ENCODE data around the gene CTPS1. TPM values are rescaled to one million over a fixed set of nuclear protein-coding genes. Genes with fewer than 3 reads are reported as not detected.

Gene CTPS1
- total RNA-seq, 1 experiment from 2014 or later = 85.9 TPM

DNA sequence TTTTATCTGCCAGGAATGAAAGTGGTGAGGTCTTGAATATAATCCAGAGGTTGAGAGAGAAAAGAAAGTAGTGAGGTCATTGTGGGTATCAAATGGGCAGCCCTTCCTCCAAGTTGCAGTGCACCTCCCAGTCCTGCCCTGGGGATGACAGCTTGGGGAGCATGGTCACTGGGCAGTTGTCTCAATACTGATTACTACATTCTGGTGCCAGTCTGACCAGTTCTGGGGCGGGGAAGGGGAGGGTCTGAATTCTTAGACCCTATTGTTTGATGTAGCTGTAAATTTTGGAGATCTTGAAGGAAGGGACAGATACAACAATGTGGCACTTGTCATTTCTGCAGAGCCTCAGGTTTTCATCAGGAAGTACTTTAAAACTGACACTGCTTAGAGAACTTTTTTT is 30.8 kb downstream of the CTPS1 start:
- Mint-ChIP-seq H3K4me1 (ENCODE audit: low read depth, unreplicated experiment) (no peaks in the 10 kb centered on the region), H3K27me3 (ENCODE audit: unreplicated experiment) (no peaks in the 10 kb centered on the region), H3K27ac (ENCODE audit: unreplicated experiment) (no peak overlapping the region), H3K36me3 (ENCODE audit: insufficient read depth, unreplicated experiment) (peaks cover 59% of the 10 kb centered on the region), H3K4me3 (ENCODE audit: low read depth, unreplicated experiment) (no peak overlapping the region), H3K9me3 (ENCODE audit: low read depth, unreplicated experiment) (no peaks in the 10 kb centered on the region)
- no peak for TF ChIP-seq CTCF (IDR thresholded peaks at IDR 0.05; ENCODE audit: unreplicated experiment)
- CTCF ChIA-PET = interaction anchor here (0.5 kb wide), 1 partner anchor 79 kb away, joined by 6 read pairs; no protein-coding TSS in a partner anchor
- no TSS peak for BruUV-seq (replicated peaks)
- DNase-seq = peak; percentile 26
- intact Hi-C loops (cut with micrococcal nuclease; ENCODE audit: unreplicated experiment) = no loop called here

DNA sequence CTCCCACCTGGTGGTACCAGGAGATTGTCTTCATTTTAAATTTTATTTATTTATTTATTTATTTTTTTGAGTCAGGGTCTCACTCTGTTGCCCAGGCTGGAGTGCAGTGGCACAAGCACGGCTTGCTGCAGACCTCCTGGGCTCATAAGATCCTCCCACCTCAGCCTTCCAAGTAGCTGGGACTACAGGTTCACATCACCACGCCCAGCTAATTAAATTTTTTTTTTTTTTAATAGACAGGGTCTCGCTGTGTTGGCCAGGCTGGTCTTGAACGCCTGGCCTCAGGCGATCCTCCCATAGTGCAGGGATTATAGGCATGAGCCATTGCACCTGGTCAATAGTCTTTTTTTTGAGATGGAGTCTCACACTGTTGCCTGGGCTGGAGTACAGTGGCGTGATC is 33.5 kb downstream of the CTPS1 start:
- H3K27me3 Mint-ChIP-seq (ENCODE audit: unreplicated experiment) = no peaks in the 10 kb centered on the region
- DNase-seq = no peak
- H3K9me3 Mint-ChIP-seq (ENCODE audit: low read depth, unreplicated experiment) = no peaks in the 10 kb centered on the region
- H3K36me3 Mint-ChIP-seq (ENCODE audit: insufficient read depth, unreplicated experiment) = peaks cover 60% of the 10 kb centered on the region
- H3K4me1 Mint-ChIP-seq (ENCODE audit: low read depth, unreplicated experiment) = no peaks in the 10 kb centered on the region
- no TSS peak for BruUV-seq (replicated peaks)
- H3K4me3 Mint-ChIP-seq (ENCODE audit: low read depth, unreplicated experiment) = no peak overlapping the region
- intact Hi-C loops (cut with micrococcal nuclease; ENCODE audit: unreplicated experiment) = no loop called here
- CTCF ChIA-PET = no interaction called here
- H3K27ac Mint-ChIP-seq (ENCODE audit: unreplicated experiment) = no peak overlapping the region
- no peak for TF ChIP-seq CTCF (IDR thresholded peaks at IDR 0.05; ENCODE audit: unreplicated experiment)

GRCh38 chr1:41013796-41014195 is 34.3 kb downstream of the CTPS1 start:
- TF ChIP-seq CTCF (IDR thresholded peaks at IDR 0.05; ENCODE audit: unreplicated experiment) = no peak
- intact Hi-C loops (cut with micrococcal nuclease; ENCODE audit: unreplicated experiment) = no loop called here
- Mint-ChIP-seq H3K36me3 (ENCODE audit: insufficient read depth, unreplicated experiment) (peaks cover 65% of the 10 kb centered on the region), H3K27ac (ENCODE audit: unreplicated experiment) (no peak overlapping the region), H3K4me1 (ENCODE audit: low read depth, unreplicated experiment) (no peaks in the 10 kb centered on the region), H3K9me3 (ENCODE audit: low read depth, unreplicated experiment) (no peaks in the 10 kb centered on the region), H3K4me3 (ENCODE audit: low read depth, unreplicated experiment) (no peak overlapping the region), H3K27me3 (ENCODE audit: unreplicated experiment) (no peaks in the 10 kb centered on the region)
- no peak for DNase-seq
- CTCF ChIA-PET = interaction anchor here (0.6 kb wide), 1 partner anchor 253 kb away, joined by 3 read pairs; no protein-coding TSS in a partner anchor
- no TSS peak for BruUV-seq (replicated peaks)

DNA sequence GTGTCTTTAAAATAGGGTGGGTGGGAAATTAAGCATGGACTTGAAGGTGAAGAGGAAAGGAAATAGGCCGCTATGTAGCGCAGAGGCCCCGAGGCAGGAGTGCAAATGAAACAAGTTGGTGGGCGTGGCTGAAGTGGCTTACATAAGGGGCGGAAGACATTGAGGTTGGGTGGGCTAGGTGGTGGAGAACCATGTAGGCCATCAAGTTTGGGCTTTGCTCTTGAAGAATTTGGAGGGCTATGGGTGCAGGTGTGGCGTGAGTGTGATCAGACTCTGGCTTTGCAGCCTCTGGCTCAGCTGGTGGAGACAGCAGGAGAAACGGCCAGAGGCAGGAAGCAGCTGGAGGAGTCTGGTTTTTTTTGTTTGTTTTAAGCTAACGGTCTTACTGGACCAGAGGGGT is 35.4 kb downstream of the CTPS1 start:
- no peaks in the 10 kb centered on the region for H3K9me3 Mint-ChIP-seq (ENCODE audit: low read depth, unreplicated experiment)
- H3K27ac Mint-ChIP-seq (ENCODE audit: unreplicated experiment) = no peak overlapping the region
- H3K27me3 Mint-ChIP-seq (ENCODE audit: unreplicated experiment) = no peaks in the 10 kb centered on the region
- BruUV-seq (replicated peaks) = no TSS peak
- peaks cover 66% of the 10 kb centered on the region for H3K36me3 Mint-ChIP-seq (ENCODE audit: insufficient read depth, unreplicated experiment)
- no peak overlapping the region for H3K4me3 Mint-ChIP-seq (ENCODE audit: low read depth, unreplicated experiment)
- H3K4me1 Mint-ChIP-seq (ENCODE audit: low read depth, unreplicated experiment) = no peaks in the 10 kb centered on the region
- TF ChIP-seq CTCF (IDR thresholded peaks at IDR 0.05; ENCODE audit: unreplicated experiment) = no peak
- DNase-seq = no peak
- intact Hi-C loops (cut with micrococcal nuclease; ENCODE audit: unreplicated experiment) = no loop called here
- CTCF ChIA-PET = no interaction called here

All from Calu3 (cell line).